IMR-90 (cell line): ENCODE data around the gene EMP1. TPM values are rescaled to one million over a fixed set of nuclear protein-coding genes. Genes with fewer than 3 reads are reported as not detected.
A peak's percentile ranks its signal among the peaks of the same experiment; 100 is the strongest.

ENCODE experiments used
- ATAC-seq: fragments of 200-7000 bp; cut with Tn5 transposase; 2 replicates; pipeline ENCODE4 v1.9.1; 2020; ENCODE audit warnings: low read depth, mild to moderate bottlenecking, moderate library complexity
- BruUV-seq: library from RNA; stranded (reverse); fragments of 400-500 nt; replicated peaks from 2 replicates; lab custom pipeline; 2021; lab: Mats Ljungman, UMichigan
- CTCF ChIA-PET: fragments of 300-600 bp; formaldehyde crosslinking; extraction: SDS; loops from one replicate; lab custom pipeline; 2021; ENCODE audit warnings: antibody characterized with exemption; lab: Yijun Ruan, JAX
- POLR2A ChIA-PET: fragments of 300-600 bp; sonication (Branson Sonifier 250); formaldehyde crosslinking; loops from one replicate; lab custom pipeline; 2022; ENCODE audit warnings: antibody characterized with exemption; ENCODE audit not compliant: unreplicated experiment; lab: Charles Lee
- DNase-seq: peaks from one replicate; pipeline ENCODE4 v3.0.0; 2013
- H2AFZ ChIP-seq: replicated peaks from 2 replicates; pipeline ENCODE3; 2013; ENCODE audit warnings: low read length, mild to moderate bottlenecking; ENCODE audit not compliant: poor library complexity
- H2AK5ac ChIP-seq: 2 replicates; pipeline ENCODE4 v1.6.1; 2013; ENCODE audit warnings: low read depth, low read length, inconsistent platforms
- H2AK9ac ChIP-seq: replicated peaks from 2 replicates; pipeline ENCODE3; 2013; ENCODE audit warnings: mild to moderate bottlenecking, low read depth, low read length, moderate library complexity; ENCODE audit not compliant: poor library complexity
- H2BK120ac ChIP-seq: 2 replicates; pipeline ENCODE4 v1.6.1; 2013; ENCODE audit warnings: low read depth, low read length, inconsistent platforms
- H2BK15ac ChIP-seq: 3 replicates; pipeline ENCODE4 v1.6.1; 2013; ENCODE audit warnings: low read depth, low read length, inconsistent platforms
- H2BK20ac ChIP-seq: 2 replicates; pipeline ENCODE4 v1.6.1; 2013; ENCODE audit warnings: low read depth, mild to moderate bottlenecking, inconsistent platforms, low read length, moderate library complexity
- H2BK5ac ChIP-seq: 2 replicates; pipeline ENCODE4 v1.6.1; 2013; ENCODE audit warnings: mild to moderate bottlenecking, low read depth, low read length, inconsistent platforms; ENCODE audit not compliant: poor library complexity, severe bottlenecking
- H3K14ac ChIP-seq: replicated peaks from 2 replicates; pipeline ENCODE4 v1.6.1; 2013; ENCODE audit warnings: low read depth, low read length, inconsistent platforms
- H3K18ac ChIP-seq: 2 replicates; pipeline ENCODE4 v1.6.1; 2013; ENCODE audit warnings: low read depth, low read length, control low read depth
- H3K23ac ChIP-seq: 2 replicates; pipeline ENCODE4 v1.6.1; 2013; ENCODE audit warnings: low read depth, low read length, inconsistent platforms
- H3K27ac ChIP-seq: 2 replicates; pipeline ENCODE4 v1.5.1; 2013; ENCODE audit warnings: mild to moderate bottlenecking, control low read depth, low read length; ENCODE audit not compliant: insufficient read depth
- H3K27me3 ChIP-seq: 2 replicates; pipeline ENCODE4 v1.6.1; 2013; ENCODE audit warnings: low read length; ENCODE audit not compliant: control insufficient read depth, insufficient read depth
- H3K36me3 ChIP-seq: 2 replicates; pipeline ENCODE4 v1.6.1; 2013; ENCODE audit warnings: low read length, mixed read lengths; ENCODE audit not compliant: control insufficient read depth, insufficient read depth
- H3K4ac ChIP-seq: 2 replicates; pipeline ENCODE4 v1.6.1; 2013; ENCODE audit warnings: low read depth, low read length, inconsistent platforms
- H3K4me1 ChIP-seq: 2 replicates; pipeline ENCODE4 v1.6.1; 2013; ENCODE audit warnings: low read length, mixed read lengths; ENCODE audit not compliant: control insufficient read depth, insufficient read depth
- H3K4me2 ChIP-seq: 2 replicates; pipeline ENCODE4 v1.6.1; 2013; ENCODE audit warnings: low read depth, mild to moderate bottlenecking, control low read depth, low read length, moderate library complexity
- H3K4me3 ChIP-seq: 2 replicates; pipeline ENCODE4 v1.5.1; 2013; ENCODE audit warnings: low read depth, mild to moderate bottlenecking, control low read depth, low read length, moderate library complexity; ENCODE audit not compliant: insufficient read depth
- H3K56ac ChIP-seq: 2 replicates; pipeline ENCODE4 v1.6.1; 2013; ENCODE audit warnings: low read length, inconsistent platforms; ENCODE audit not compliant: insufficient read depth; ENCODE audit errors: extremely low read depth
- H3K79me1 ChIP-seq, 2 experiments: 2 replicates each; pipeline ENCODE4 v1.6.1; 2013; ENCODE audit warnings: low read length in 2 of 2, inconsistent platforms in 1 of 2, low read depth in 1 of 2
- H3K9ac ChIP-seq: 2 replicates; pipeline ENCODE4 v1.6.1; 2013; ENCODE audit warnings: low read depth, low read length, control low read depth
- H3K9me1 ChIP-seq: 2 replicates; pipeline ENCODE4 v1.6.1; 2013; ENCODE audit warnings: low read length, inconsistent platforms; ENCODE audit not compliant: insufficient read depth
- H3K9me3 ChIP-seq: 2 replicates; pipeline ENCODE4 v1.6.1; 2013; ENCODE audit warnings: low read length; ENCODE audit not compliant: control insufficient read depth, insufficient read depth
- H4K20me1 ChIP-seq: 2 replicates; pipeline ENCODE4 v1.6.1; 2013; ENCODE audit warnings: low read length, inconsistent platforms; ENCODE audit not compliant: insufficient read depth
- H4K5ac ChIP-seq: 2 replicates; pipeline ENCODE4 v1.6.1; 2013; ENCODE audit warnings: mild to moderate bottlenecking, low read depth, low read length, control low read depth
- H4K8ac ChIP-seq, 2 experiments: 2 replicates each; pipeline ENCODE4 v1.6.1; 2013; ENCODE audit warnings: low read depth in 2 of 2, low read length in 2 of 2, control low read depth in 1 of 2, inconsistent platforms in 1 of 2
- H4K91ac ChIP-seq: 2 replicates; pipeline ENCODE4 v1.6.1; 2013; ENCODE audit warnings: low read depth, low read length, inconsistent platforms; ENCODE audit not compliant: insufficient read depth
- BHLHE40 ChIP-seq: fragments of 150-350 bp; IDR thresholded peaks from 2 replicates; pipeline ENCODE4 v1.6.1; 2016; ENCODE audit warnings: mild to moderate bottlenecking, low read depth, low read length
- CEBPB ChIP-seq: IDR thresholded peaks from 2 replicates; pipeline ENCODE4 v1.6.1; 2012; ENCODE audit warnings: low read depth, low read length, improper control_type of control experiment
- CHD1 ChIP-seq: IDR thresholded peaks from 2 replicates; pipeline ENCODE4 v1.6.1; 2012; ENCODE audit warnings: low read depth, low read length, improper control_type of control experiment
- CTCF ChIP-seq: conservative IDR thresholded peaks from 2 replicates; pipeline ENCODE4 v1.5.1; 2012; ENCODE audit warnings: mild to moderate bottlenecking, low read depth, low read length, improper control_type of control experiment
- ELK1 ChIP-seq: fragments of 150-350 bp; IDR thresholded peaks from 2 replicates; pipeline ENCODE4 v1.6.1; 2016; ENCODE audit warnings: low read depth, mild to moderate bottlenecking, low read length, moderate library complexity, borderline replicate concordance
- FOS ChIP-seq: fragments of 150-350 bp; IDR thresholded peaks from 2 replicates; pipeline ENCODE4 v1.6.1; 2016; ENCODE audit warnings: low read depth, low read length
- MAFK ChIP-seq: IDR thresholded peaks from 2 replicates; pipeline ENCODE4 v1.6.1; 2012; ENCODE audit warnings: low read depth, low read length, improper control_type of control experiment
- MAZ ChIP-seq: IDR thresholded peaks from 2 replicates; pipeline ENCODE4 v1.6.1; 2012; ENCODE audit warnings: low read depth, mild to moderate bottlenecking, low read length, improper control_type of control experiment, moderate library complexity, borderline replicate concordance
- MXI1 ChIP-seq: IDR thresholded peaks from 2 replicates; pipeline ENCODE4 v1.6.1; 2012; ENCODE audit warnings: low read depth, mild to moderate bottlenecking, low read length, moderate library complexity, borderline replicate concordance
- POLR2A ChIP-seq: IDR thresholded peaks from 2 replicates; pipeline ENCODE4 v1.6.1; 2012; ENCODE audit warnings: mild to moderate bottlenecking, low read depth, low read length
- RAD21 ChIP-seq: IDR thresholded peaks from 2 replicates; pipeline ENCODE4 v1.6.1; 2012; ENCODE audit warnings: low read length, improper control_type of control experiment
- RCOR1 ChIP-seq: IDR thresholded peaks from 2 replicates; pipeline ENCODE4 v1.6.1; 2012; ENCODE audit warnings: mild to moderate bottlenecking, low read length, improper control_type of control experiment; ENCODE audit not compliant: insufficient replicate concordance
- RFX5 ChIP-seq: IDR thresholded peaks from 2 replicates; pipeline ENCODE4 v1.8.0; 2012; ENCODE audit warnings: low read depth, mild to moderate bottlenecking, low read length, moderate library complexity
- SMC3 ChIP-seq: fragments of 150-350 bp; IDR thresholded peaks from 2 replicates; pipeline ENCODE4 v1.6.1; 2016; ENCODE audit warnings: low read depth, mild to moderate bottlenecking, antibody characterized with exemption, low read length, moderate library complexity
- USF2 ChIP-seq: fragments of 150-350 bp; IDR thresholded peaks from 2 replicates; pipeline ENCODE4 v1.6.1; 2017; ENCODE audit warnings: mild to moderate bottlenecking, antibody characterized with exemption, low read length, low read depth
- WGBS, 2 experiments: methylation state at CpG; one replicate each; pipeline versions ENCODE4 v1.1.5 to v1.1.7; 2013; ENCODE audit warnings: missing lambda C conversion rate in 2 of 2; ENCODE audit not compliant: insufficient read length in 1 of 2; ENCODE audit errors: extremely low coverage in 2 of 2; 5-methylcytosine and 5-hydroxymethylcytosine counted together
- dilution Hi-C: fragments of 300-500 bp; cut with HindIII; formaldehyde crosslinking; loops from one replicate; pipeline ENCODE4 v1.14.3; 2018; ENCODE audit warnings: low sequenced_read_pairs; ENCODE audit not compliant: unreplicated experiment
- in situ Hi-C: fragments of 300-500 bp; cut with MboI; formaldehyde crosslinking; loops from 3 replicates; pipeline ENCODE4 v1.14.3; 2019; ENCODE audit warnings: low sequenced_read_pairs, inconsistent platforms, mixed read lengths
- intact Hi-C: fragments of 100-400 bp; cut with micrococcal nuclease; formaldehyde crosslinking; loops from 2 replicates; pipeline ENCODE4 v1.10.0; 2022
- polyA plus RNA-seq, 3 experiments: library from polyadenylated mRNA; depleted of rRNA; stranded (reverse); fragments of >200 nt; gene quantifications; 2 replicates each; pipeline ENCODE4 v1.2.3, GENCODE V29; 2012; ENCODE audit warnings: low replicate concordance in 1 of 3
- total RNA-seq: library from RNA; depleted of rRNA; stranded (reverse); fragments of >200 nt; gene quantifications from 2 replicates; pipeline ENCODE4 v1.2.3, GENCODE V29; 2012

Gene EMP1
- total and polyA plus RNA-seq, 2 of the 4 experiments (the other 2 are of a cell fraction): 137 to 201 TPM

- dilution Hi-C loops: no loop called here
- TF ChIP-seq RFX5: no peak
- no peak for TF ChIP-seq CEBPB
- no peak for TF ChIP-seq RAD21
- TF ChIP-seq POLR2A: no peak
- no peak for TF ChIP-seq MAFK
- TF ChIP-seq CHD1: no peak
- TF ChIP-seq CTCF: no peak
- TF ChIP-seq USF2: no peak
- TF ChIP-seq MAZ: no peak
- no peak for TF ChIP-seq BHLHE40
- TF ChIP-seq FOS: no peak
- no peak for TF ChIP-seq SMC3
- no peak for TF ChIP-seq RCOR1
- no peak for TF ChIP-seq MXI1
- TF ChIP-seq ELK1: no peak
Observed at GRCh38 chr12:13241833-13242488, 45.4 kb downstream of the EMP1 start.

More at GRCh38 chr12:13241833-13242488, 45.4 kb downstream of the EMP1 start:
- peak overlapping the region in 1 of 2 experiments; percentile 79; a peak in 2 of 4 replicates for H4K8ac ChIP-seq
- peak overlapping the region; percentile 11 for H2AK9ac ChIP-seq
- H3K36me3 ChIP-seq: no peaks in the 10 kb centered on the region
- H4K91ac ChIP-seq: peak overlapping the region; percentile 78
- peak overlapping the region; percentile 64 for H3K4ac ChIP-seq
- BruUV-seq: no TSS peak
- ChIA-PET CTCF (no interaction called here), POLR2A (no interaction called here)
- DNase-seq (peak; percentile 42), ATAC-seq (peak; percentile 16; the same call in 1 of the 2 replicates)
- H3K18ac ChIP-seq: 0 out of 2 replicates have a peak overlapping the region, but pooled peaks have one; percentile 50
- H2BK5ac ChIP-seq: peak overlapping the region; percentile 15
- H3K9me3 ChIP-seq: no peaks in the 10 kb centered on the region
- H3K14ac ChIP-seq: peak overlapping the region; percentile 60
- H2BK120ac ChIP-seq: peak overlapping the region; percentile 76
- H3K9ac ChIP-seq: no peak overlapping the region
- H3K4me1 ChIP-seq: peaks cover 10% of the 10 kb centered on the region
- H3K23ac ChIP-seq: peak overlapping the region; percentile 3
- peak overlapping the region; percentile 22 for H2BK20ac ChIP-seq
- H3K9me1 ChIP-seq: peaks cover 15% of the 10 kb centered on the region
- in situ Hi-C loops: no loop called here
- peaks cover 0 to 5% of the 10 kb centered on the region in 2 experiments; a peak in 1 of 4 replicates for H3K79me1 ChIP-seq
- no peaks in the 10 kb centered on the region for H4K20me1 ChIP-seq
- H3K4me3 ChIP-seq: no peak overlapping the region
- no peaks in the 10 kb centered on the region for H3K27me3 ChIP-seq
- H3K27ac ChIP-seq: no peak overlapping the region
- intact Hi-C loops: no loop called here
- WGBS, 2 experiments: 100% methylated on average over 1 of the region's 2 CpGs; no CpG with 5 or more reads in 1 of the 2 experiments
- no peak overlapping the region; the same call in 1 of the 2 replicates for H4K5ac ChIP-seq
- no peak overlapping the region for H3K56ac ChIP-seq
- peak overlapping the region; percentile 25; the same call in 2 of the 3 replicates for H2BK15ac ChIP-seq
- peak overlapping the region; percentile 75 for H2AFZ ChIP-seq
- peak overlapping the region; percentile 41 for H2AK5ac ChIP-seq
- no peak overlapping the region for H3K4me2 ChIP-seq
